22Rv1 (cell line): ENCODE results near the gene HSD3B2.

Source experiments
- CTCF ChIP-seq: fragments of 450-650 bp; IDR thresholded peaks from 2 replicates; pipeline ENCODE4 v1.5.1; 2017; ENCODE audit warnings: mild to moderate bottlenecking
- ZFX ChIP-seq: fragments of 450-650 bp; IDR thresholded peaks from 2 replicates; pipeline ENCODE4 v1.6.1; 2017; ENCODE audit warnings: antibody characterized with exemption, borderline replicate concordance

- TF ChIP-seq CTCF (no peak), ZFX (no peak)
Observed at GRCh38 chr1:119379117-119379516, 35.8 kb upstream of the HSD3B2 start.
